A549 (cell line): ENCODE results near the gene GPR17.

Source experiments
- CBX8 ChIP-seq: fragments of 200-600 bp; sonication (generic); IDR thresholded peaks from 2 replicates; pipeline ENCODE4 v1.6.1; 2016
- CHD2 ChIP-seq: fragments of 150-350 bp; IDR thresholded peaks from 2 replicates; pipeline ENCODE4 v1.6.1; 2014; ENCODE audit warnings: low read length; ENCODE audit not compliant: partially characterized antibody
- CHD4 ChIP-seq: fragments of 200-600 bp; sonication (generic); IDR thresholded peaks from 2 replicates; pipeline ENCODE4 v1.6.1; 2016; ENCODE audit warnings: antibody characterized with exemption, mild to moderate bottlenecking, borderline replicate concordance
- CTCF ChIP-seq: fragments of >200 bp; sonication (Bioruptor Twin); formaldehyde crosslinking; IDR thresholded peaks from 3 replicates; pipeline ENCODE4 v1.5.1; 2016
- EP300 ChIP-seq, 2 experiments: fragments of >200 bp; sonication (Bioruptor Twin); formaldehyde crosslinking; IDR thresholded peaks; 2 replicates in 1 of 2; 3 replicates in 1 of 2; pipeline ENCODE4 v1.6.1; 2016 to 2017
- JUN ChIP-seq, 2 experiments: fragments of >200 bp; sonication (Bioruptor Twin); formaldehyde crosslinking; IDR thresholded peaks; 2 replicates in 1 of 2; 3 replicates in 1 of 2; pipeline ENCODE4 v1.6.1; 2016 to 2017
- MYC ChIP-seq: IDR thresholded peaks from 2 replicates; pipeline ENCODE4 v1.6.1; 2012; ENCODE audit warnings: mild to moderate bottlenecking, inconsistent platforms, low read length, improper control_type of control experiment, borderline replicate concordance
- NPAS2 ChIP-seq: fragments of 250-450 bp; sonication (Bioruptor Pico); IDR thresholded peaks from 2 replicates; pipeline ENCODE4 v1.8.0; 2022; ENCODE audit warnings: mild to moderate bottlenecking, moderate library complexity, borderline replicate concordance
- PBX3 ChIP-seq: IDR thresholded peaks from 2 replicates; pipeline ENCODE4 v1.6.1; 2012
- POLR2A ChIP-seq: IDR thresholded peaks from 2 replicates; pipeline ENCODE4 v1.6.1; 2012; ENCODE audit warnings: mild to moderate bottlenecking, low read length
- RAD21 ChIP-seq, 2 experiments: fragments of >200 bp in 1 of 2; sonication (Bioruptor Twin) in 1 of 2; formaldehyde crosslinking in 1 of 2; IDR thresholded peaks in 1 of 2; conservative IDR thresholded peaks in 1 of 2; 2 replicates in 1 of 2; 3 replicates in 1 of 2; pipeline ENCODE4 v1.6.1; 2012 to 2018; ENCODE audit warnings: inconsistent platforms in 1 of 2
- SMC3 ChIP-seq: fragments of >200 bp; sonication (Bioruptor Twin); formaldehyde crosslinking; IDR thresholded peaks from 3 replicates; pipeline ENCODE4 v1.6.1; 2018; ENCODE audit warnings: inconsistent platforms
- ZFP36 ChIP-seq: fragments of 450-650 bp; IDR thresholded peaks from 2 replicates; pipeline ENCODE4 v1.6.1; 2014; ENCODE audit warnings: borderline replicate concordance; ENCODE audit not compliant: partially characterized antibody
- TF ChIP-seq, protein P1 (sequence below): IDR thresholded peaks from 2 replicates; pipeline ENCODE4 v1.6.1; 2012

GRCh38 chr2:127637236-127637630 lies 8.7 kb upstream of the GPR17 start:
- no peak for TF ChIP-seq POLR2A
- no peak for TF ChIP-seq CTCF
- no peak for TF ChIP-seq CBX8
- TF ChIP-seq, protein P1, sequence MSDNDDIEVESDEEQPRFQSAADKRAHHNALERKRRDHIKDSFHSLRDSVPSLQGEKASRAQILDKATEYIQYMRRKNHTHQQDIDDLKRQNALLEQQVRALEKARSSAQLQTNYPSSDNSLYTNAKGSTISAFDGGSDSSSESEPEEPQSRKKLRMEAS: no peak
- no peak for TF ChIP-seq RAD21 (conservative IDR thresholded peaks at IDR 0.05 in 1 of 2, IDR thresholded peaks at IDR 0.05 in 1 of 2)
- TF ChIP-seq NPAS2 (CRISPR knock-in tag): no peak
- TF ChIP-seq ZFP36: no peak
- no peak for TF ChIP-seq SMC3
- no peak for TF ChIP-seq PBX3
- TF ChIP-seq CHD2: no peak
- no peak for TF ChIP-seq MYC
- TF ChIP-seq EP300 (IDR thresholded peaks at IDR 0.05): no peak
- no peak for TF ChIP-seq CHD4
- TF ChIP-seq JUN (IDR thresholded peaks at IDR 0.05): no peak
